Cardiac fibroblast (primary cell): Measurements from ENCODE around the gene HDAC6.

ENCODE experiments used
- DNase-seq, 2 donors: peaks; one replicate each; pipeline versions ENCODE4 v3.0.0 to v3.0.0-alpha.2; 2010; ENCODE audit warnings: low read depth in 2 of 2
- H3K4me3 ChIP-seq, 2 donors: replicated peaks in 1 of 2; 1 replicate in 1 of 2; 2 replicates in 1 of 2; pipeline ENCODE4 v1.5.1; 2011; ENCODE audit warnings: low read depth in 2 of 2, low read length in 2 of 2, mild to moderate bottlenecking in 2 of 2, moderate library complexity in 1 of 2
- TF ChIP-seq, protein P1 (sequence below): IDR thresholded peaks from one replicate; pipeline ENCODE4 v1.5.1; 2011; ENCODE audit warnings: low read depth, mild to moderate bottlenecking, low read length, inconsistent platforms

The HDAC6 gene

DNA sequence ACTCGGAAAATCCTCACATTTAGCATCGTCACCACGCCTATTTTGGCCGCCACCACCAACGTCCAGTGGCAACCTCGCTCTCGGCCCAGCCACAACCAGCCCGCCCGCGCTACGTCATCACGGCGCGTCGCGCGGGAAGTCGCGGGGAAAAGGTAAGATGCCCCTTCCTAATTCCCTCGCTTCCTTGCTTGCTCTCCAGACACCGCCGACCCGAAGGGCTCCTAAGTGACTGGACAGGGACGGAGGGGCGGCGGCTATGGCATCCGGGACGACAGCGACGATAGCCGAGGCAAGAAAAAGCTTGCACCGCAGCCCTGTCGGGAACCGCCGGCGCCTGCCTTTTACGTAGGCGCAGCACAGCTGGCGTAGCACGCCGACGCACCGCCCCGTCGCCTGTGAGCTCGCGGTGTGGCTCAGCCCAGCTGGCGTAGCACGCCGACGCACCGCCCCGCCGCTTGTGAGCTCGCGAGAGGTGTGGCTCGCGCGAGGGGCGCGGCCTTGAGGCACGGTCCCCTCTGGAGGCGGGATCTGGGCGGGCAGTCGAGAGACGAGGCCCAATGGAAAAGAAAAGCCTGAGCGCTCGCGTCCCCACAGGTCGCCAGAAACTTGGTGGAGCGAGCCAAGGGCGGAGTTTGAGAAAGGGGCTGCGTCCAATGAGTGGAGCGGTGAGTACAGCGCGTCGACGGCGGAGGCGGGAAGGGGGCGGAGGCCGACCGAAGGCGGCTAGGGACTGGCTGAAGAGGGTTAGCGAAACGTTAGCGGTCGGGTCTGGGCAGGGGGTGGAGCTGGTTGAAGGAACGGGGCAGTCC lies at the start of gene HDAC6:
HDAC6 (plus strand) TSS at position 788 of the 809 bp plus-strand sequence. CDS start 626 bp downstream, outside the sequence.
- peak within 1 kb of the TSS; percentile 57 to 71 for H3K4me3 ChIP-seq
- peak; percentile 98 to 99 for DNase-seq
- TF ChIP-seq, protein P1, sequence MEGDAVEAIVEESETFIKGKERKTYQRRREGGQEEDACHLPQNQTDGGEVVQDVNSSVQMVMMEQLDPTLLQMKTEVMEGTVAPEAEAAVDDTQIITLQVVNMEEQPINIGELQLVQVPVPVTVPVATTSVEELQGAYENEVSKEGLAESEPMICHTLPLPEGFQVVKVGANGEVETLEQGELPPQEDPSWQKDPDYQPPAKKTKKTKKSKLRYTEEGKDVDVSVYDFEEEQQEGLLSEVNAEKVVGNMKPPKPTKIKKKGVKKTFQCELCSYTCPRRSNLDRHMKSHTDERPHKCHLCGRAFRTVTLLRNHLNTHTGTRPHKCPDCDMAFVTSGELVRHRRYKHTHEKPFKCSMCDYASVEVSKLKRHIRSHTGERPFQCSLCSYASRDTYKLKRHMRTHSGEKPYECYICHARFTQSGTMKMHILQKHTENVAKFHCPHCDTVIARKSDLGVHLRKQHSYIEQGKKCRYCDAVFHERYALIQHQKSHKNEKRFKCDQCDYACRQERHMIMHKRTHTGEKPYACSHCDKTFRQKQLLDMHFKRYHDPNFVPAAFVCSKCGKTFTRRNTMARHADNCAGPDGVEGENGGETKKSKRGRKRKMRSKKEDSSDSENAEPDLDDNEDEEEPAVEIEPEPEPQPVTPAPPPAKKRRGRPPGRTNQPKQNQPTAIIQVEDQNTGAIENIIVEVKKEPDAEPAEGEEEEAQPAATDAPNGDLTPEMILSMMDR, result no peak

DNA sequence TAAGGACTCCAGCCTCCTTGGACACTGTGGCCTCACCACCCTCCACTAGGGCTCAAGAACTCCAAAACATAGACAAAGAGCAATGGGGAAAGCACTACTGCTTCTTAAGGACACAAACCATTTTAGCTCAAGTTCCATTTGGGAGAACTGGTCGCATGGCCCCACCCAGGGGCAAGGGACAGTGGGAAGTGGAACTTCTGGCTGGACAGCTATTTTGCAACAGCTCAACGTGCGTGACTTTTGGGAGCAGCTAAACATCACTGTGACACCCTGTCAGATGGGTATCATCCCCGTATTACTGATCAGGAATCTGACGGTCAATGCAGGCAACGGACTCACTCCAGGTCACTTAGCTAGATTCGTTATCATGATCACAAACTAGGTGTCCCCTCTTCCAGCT lies 49.4 kb upstream of the HDAC6 start:
- H3K4me3 ChIP-seq, result no peak overlapping the region
- DNase-seq, result no peak
- TF ChIP-seq, protein P1, result no peak

DNA sequence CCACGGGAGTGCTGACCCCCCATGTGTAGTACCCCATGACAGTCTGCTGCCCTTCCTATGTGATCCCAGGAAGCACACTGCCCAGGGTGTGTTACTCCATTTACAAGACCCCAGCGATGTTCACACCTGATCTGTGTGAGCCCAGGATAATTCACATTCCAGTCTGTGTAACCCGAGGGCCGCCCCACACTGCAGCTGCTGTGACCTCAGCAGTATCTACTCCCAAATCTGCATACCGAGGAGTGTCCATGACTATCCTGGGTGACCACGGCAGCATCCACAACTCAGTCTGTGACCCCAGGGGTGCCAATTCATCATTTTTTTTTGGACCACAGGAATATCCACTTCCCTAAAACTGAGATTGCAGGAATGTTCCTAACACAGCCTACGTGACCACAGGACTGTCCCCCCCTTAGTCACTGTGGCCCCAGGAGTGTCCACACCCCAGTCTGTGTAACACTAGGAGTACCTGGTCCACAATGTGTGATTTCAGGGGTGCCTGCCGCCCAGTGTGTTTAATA lies 48.1 kb upstream of the HDAC6 start:
- H3K4me3 ChIP-seq, result no peak overlapping the region
- TF ChIP-seq, protein P1, result no peak
- DNase-seq, result no peak

DNA sequence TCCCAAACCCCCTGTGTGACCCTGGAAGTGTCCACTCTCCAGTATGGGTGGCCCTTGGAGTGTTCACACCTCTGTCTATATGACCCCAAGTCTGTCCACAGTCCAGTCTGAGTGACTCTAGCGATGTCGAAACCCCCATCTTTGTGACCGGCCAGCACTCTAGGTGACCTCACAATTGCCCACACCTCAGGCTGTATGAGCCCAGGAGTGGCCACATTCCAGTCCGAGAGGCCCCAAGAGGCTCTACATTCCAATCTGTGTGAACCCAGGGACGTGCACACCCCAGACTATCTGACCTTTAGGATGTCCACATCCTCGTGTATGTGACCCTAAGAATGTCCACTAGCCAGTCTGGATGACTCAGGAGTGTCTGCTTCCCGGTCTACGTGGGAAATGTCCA lies 47.6 kb upstream of the HDAC6 start:
- DNase-seq, result no peak
- TF ChIP-seq, protein P1, result no peak
- no peak overlapping the region for H3K4me3 ChIP-seq

DNA sequence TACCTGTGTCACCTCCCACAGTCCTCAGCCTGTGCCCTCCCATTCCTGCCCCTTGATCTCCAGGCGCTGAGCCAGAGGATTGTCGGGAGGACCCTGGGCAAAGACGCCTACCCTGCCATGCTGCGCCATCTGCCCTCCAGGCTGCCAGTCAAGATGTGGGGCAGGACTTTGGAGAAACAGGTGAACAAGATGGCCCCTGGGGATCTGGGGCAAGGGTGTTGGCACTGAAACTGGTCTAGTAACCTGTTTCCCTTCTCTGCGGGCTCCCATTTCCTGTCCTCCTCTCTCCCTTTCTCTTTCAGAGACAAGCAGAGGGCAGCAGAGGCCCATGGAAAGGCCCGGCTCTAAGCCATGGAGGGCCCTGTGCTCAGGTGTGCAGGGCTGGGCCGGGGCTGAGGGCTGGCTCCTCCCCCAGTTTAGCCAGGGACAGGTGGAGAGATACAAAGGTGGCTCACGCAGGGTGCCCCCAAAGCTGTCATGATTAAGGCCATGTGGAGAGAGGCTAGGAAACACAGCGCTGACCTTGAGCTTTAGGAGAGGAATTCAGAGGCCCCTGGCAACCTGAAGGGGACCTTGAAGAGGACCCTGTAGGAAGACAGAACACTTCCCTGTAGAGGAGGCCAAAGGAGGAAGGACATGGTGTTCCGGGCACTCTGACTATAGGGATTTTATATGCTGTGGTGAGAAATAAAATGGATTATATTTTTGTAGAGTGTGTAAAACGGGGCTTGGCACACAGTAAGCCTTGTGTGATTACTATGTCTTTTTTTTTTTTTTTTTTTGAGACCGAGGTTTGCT lies 40.0 kb upstream of the HDAC6 start, which contains the start of gene GLOD5:
GLOD5 (plus strand) TSS at position 74 of the 798 bp plus-strand sequence; CDS start at position 118, 44 bp downstream.
- TF ChIP-seq, protein P1, result peak; percentile 26
- peak; percentile 3 to 16 for DNase-seq
- no peak within 1 kb of the TSS for H3K4me3 ChIP-seq

DNA sequence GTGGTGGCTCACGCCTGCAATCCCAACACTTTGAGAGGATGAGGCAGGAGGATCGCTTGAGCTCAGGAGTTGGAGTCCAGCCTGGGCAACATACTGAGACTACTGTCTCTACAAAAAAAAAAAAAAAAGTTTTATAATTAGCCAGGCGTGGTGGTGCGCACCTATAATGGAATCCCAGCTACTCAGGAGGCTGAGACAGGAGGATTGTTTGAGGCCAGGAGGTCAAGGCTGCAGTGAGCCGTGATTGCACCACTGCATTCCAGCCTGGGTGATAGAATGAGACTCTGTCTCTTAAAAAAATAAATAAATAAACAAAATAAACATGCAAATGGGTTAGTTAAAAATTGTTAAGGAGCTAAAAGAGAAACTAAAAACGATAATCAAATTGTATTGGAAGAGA lies 32.6 kb upstream of the HDAC6 start:
- H3K4me3 ChIP-seq, result no peak overlapping the region
- TF ChIP-seq, protein P1, result no peak

More for the DNA sequence above, 32.6 kb upstream of the HDAC6 start:
- DNase-seq, result no peak
